GM12878 (cell line): ENCODE measurements around the gene VSIG10L2. TPM values are rescaled to one million over a fixed set of nuclear protein-coding genes. Genes with fewer than 3 reads are reported as not detected.

Source experiments
- ATAC-seq: fragments of 200-7000 bp; cut with Tn5 transposase; 3 replicates; pipeline ENCODE4 v1.9.1; 2020; ENCODE audit warnings: mild to moderate bottlenecking, moderate library complexity
- BruUV-seq: library from RNA; stranded (reverse); fragments of 400-500 nt; replicated peaks from 2 replicates; lab custom pipeline; 2021; lab: Mats Ljungman, UMichigan
- CTCF ChIA-PET: fragments of 300-600 bp; sonication (Branson Sonifier 250); formaldehyde crosslinking; extraction: SDS; loops from one replicate; lab custom pipeline; 2021; ENCODE audit warnings: inconsistent platforms; lab: Yijun Ruan, JAX
- POLR2A ChIA-PET: fragments of 350-600 bp; formaldehyde crosslinking; extraction: SDS; loops from one replicate; lab custom pipeline; 2021; ENCODE audit warnings: inconsistent platforms; lab: Charles Lee
- RAD21 ChIA-PET: fragments of 300-600 bp; sonication (Branson Sonifier 250); formaldehyde crosslinking; loops from one replicate; lab custom pipeline; 2023; ENCODE audit warnings: antibody characterized with exemption; ENCODE audit not compliant: unreplicated experiment; lab: Charles Lee
- SMC1A ChIA-PET: fragments of 300-600 bp; sonication (Branson Sonifier 250); formaldehyde crosslinking; loops from one replicate; lab custom pipeline; 2023; ENCODE audit not compliant: unreplicated experiment, uncharacterized antibody; lab: Charles Lee
- DNase-seq: peaks from one replicate; pipeline ENCODE4 v3.0.0-alpha.2; 2011; ENCODE audit warnings: low read depth, low spot score
- FAIRE-seq: peaks from 3 replicates; lab custom pipeline; 2011; peaks lifted over from hg19 to GRCh38; lab: Jason Lieb, UNC
- H2AFZ ChIP-seq: 2 replicates; pipeline ENCODE4 v1.6.0; 2011; ENCODE audit warnings: low read depth, low read length, control low read depth; ENCODE audit not compliant: control insufficient read depth
- H3K27ac ChIP-seq: 2 replicates; pipeline ENCODE4 v1.5.1; 2011; ENCODE audit warnings: control low read depth; ENCODE audit not compliant: control insufficient read depth, insufficient read depth
- H3K27me3 ChIP-seq, 2 experiments: replicated peaks in 1 of 2; 2 replicates each; pipeline versions ENCODE4 v1.6.0 to v1.6.1; 2011; ENCODE audit warnings: low read length in 1 of 2; ENCODE audit not compliant: control insufficient read depth in 2 of 2, insufficient read depth in 2 of 2
- H3K36me3 ChIP-seq, 2 experiments: 2 replicates each; pipeline ENCODE4 v1.5.1; 2011; ENCODE audit warnings: low read length in 1 of 2; ENCODE audit not compliant: control insufficient read depth in 2 of 2, insufficient read depth in 2 of 2
- H3K4me1 ChIP-seq: 2 replicates; pipeline ENCODE4 v1.6.1; 2011; ENCODE audit warnings: mild to moderate bottlenecking, low read length, moderate library complexity, mixed read lengths; ENCODE audit not compliant: control insufficient read depth, insufficient read depth
- H3K4me2 ChIP-seq: 2 replicates; pipeline ENCODE4 v1.6.0; 2011; ENCODE audit warnings: control low read depth; ENCODE audit not compliant: control insufficient read depth, insufficient read depth
- H3K4me3 ChIP-seq: fragments of 200-600 bp; sonication (generic); 2 replicates; pipeline ENCODE4 v1.5.1; 2016
- H3K79me2 ChIP-seq: 2 replicates; pipeline ENCODE4 v1.6.0; 2011; ENCODE audit warnings: low read length; ENCODE audit not compliant: control insufficient read depth, insufficient read depth
- H3K9ac ChIP-seq: 2 replicates; pipeline ENCODE4 v1.8.0; 2011; ENCODE audit warnings: low read length, control low read depth, mixed read lengths; ENCODE audit not compliant: control insufficient read depth, insufficient read depth
- H3K9me3 ChIP-seq: replicated peaks from 3 replicates; pipeline ENCODE4 v1.5.1; 2011; ENCODE audit warnings: mild to moderate bottlenecking, low read length; ENCODE audit not compliant: control insufficient read depth, insufficient read depth
- H4K20me1 ChIP-seq: 2 replicates; pipeline ENCODE4 v1.6.0; 2011; ENCODE audit not compliant: control insufficient read depth, insufficient read depth
- ATF7 ChIP-seq: fragments of 450-650 bp; IDR thresholded peaks from 2 replicates; pipeline ENCODE4 v1.6.1; 2016; ENCODE audit warnings: low read depth, mild to moderate bottlenecking
- CBX3 ChIP-seq: fragments of 200-600 bp; sonication (generic); IDR thresholded peaks from 2 replicates; pipeline ENCODE4 v1.6.1; 2016; ENCODE audit warnings: low read depth, borderline replicate concordance
- CHD1 ChIP-seq: IDR thresholded peaks from 2 replicates; pipeline ENCODE4 v1.6.1; 2012; ENCODE audit warnings: low read depth, low read length, improper control_type of control experiment
- CREB1 ChIP-seq: IDR thresholded peaks from 2 replicates; pipeline ENCODE4 v1.6.1; 2012; ENCODE audit warnings: low read depth, mild to moderate bottlenecking, inconsistent platforms
- EED ChIP-seq: sonication (generic); IDR thresholded peaks from 2 replicates; pipeline ENCODE4 v1.6.1; 2016; ENCODE audit warnings: antibody characterized with exemption, low read depth
- EGR1 ChIP-seq, 2 experiments: IDR thresholded peaks; 1 replicate in 1 of 2; 2 replicates in 1 of 2; pipeline ENCODE4 v1.6.1; 2011 to 2012; ENCODE audit warnings: low read depth in 2 of 2, low read length in 2 of 2, borderline replicate concordance in 1 of 2, mild to moderate bottlenecking in 1 of 2, moderate library complexity in 1 of 2
- MEF2B ChIP-seq: fragments of 450-650 bp; IDR thresholded peaks from 2 replicates; pipeline ENCODE4 v1.6.1; 2018; ENCODE audit warnings: mild to moderate bottlenecking, moderate library complexity; ENCODE audit not compliant: partially characterized antibody, poor library complexity, severe bottlenecking
- MXI1 ChIP-seq: fragments of 150-350 bp; IDR thresholded peaks from 2 replicates; pipeline ENCODE4 v1.6.1; 2011; ENCODE audit warnings: low read depth, mild to moderate bottlenecking, inconsistent platforms, low read length, improper control_type of control experiment
- NFXL1 ChIP-seq: fragments of 450-650 bp; IDR thresholded peaks from 2 replicates; pipeline ENCODE4 v1.6.1; 2017; ENCODE audit warnings: antibody characterized with exemption, mild to moderate bottlenecking, borderline replicate concordance
- NFYA ChIP-seq: IDR thresholded peaks from 2 replicates; pipeline ENCODE4 v1.6.1; 2011; ENCODE audit warnings: low read depth, mild to moderate bottlenecking, low read length, improper control_type of control experiment, borderline replicate concordance
- NRF1 ChIP-seq: conservative IDR thresholded peaks from 2 replicates; pipeline ENCODE4 v1.6.1; 2011; ENCODE audit warnings: mild to moderate bottlenecking, low read depth, low read length, improper control_type of control experiment
- POLR2A ChIP-seq: IDR thresholded peaks from 2 replicates; pipeline ENCODE4 v1.6.1; 2011; ENCODE audit warnings: low read depth, mild to moderate bottlenecking, low read length
- POLR2AphosphoS2 ChIP-seq: IDR thresholded peaks from 2 replicates; pipeline ENCODE4 v1.6.1; 2011; ENCODE audit warnings: low read depth, mild to moderate bottlenecking, low read length, improper control_type of control experiment, moderate library complexity
- SP1 ChIP-seq: IDR thresholded peaks from one replicate; pipeline ENCODE4 v1.6.1; 2011; ENCODE audit warnings: low read depth, low read length
- STAT1 ChIP-seq: fragments of 450-650 bp; conservative IDR thresholded peaks from 2 replicates; pipeline ENCODE4 v1.6.1; 2014; ENCODE audit warnings: antibody characterized with exemption, mild to moderate bottlenecking
- TCF7 ChIP-seq: IDR thresholded peaks from 2 replicates; pipeline ENCODE4 v1.6.1; 2014; ENCODE audit warnings: antibody characterized with exemption, borderline replicate concordance
- ZNF24 ChIP-seq: fragments of 450-650 bp; IDR thresholded peaks from 2 replicates; pipeline ENCODE4 v1.6.1; 2017; ENCODE audit warnings: antibody characterized with exemption, mild to moderate bottlenecking
- WGBS: methylation state at CpG from one replicate; pipeline ENCODE4 v1.1.6; 2016; ENCODE audit warnings: low lambda C conversion rate; ENCODE audit not compliant: insufficient replicate concordance, insufficient coverage; ENCODE audit errors: missing lambda C conversion rate; 5-methylcytosine and 5-hydroxymethylcytosine counted together
- in situ Hi-C: fragments of 300-500 bp; cut with MboI; formaldehyde crosslinking; loops from 9 replicates; pipeline ENCODE4 v1.14.3; 2018; ENCODE audit warnings: mixed read lengths
- intact Hi-C: fragments of 100-400 bp; cut with micrococcal nuclease; formaldehyde crosslinking; loops from one replicate; pipeline ENCODE4 v1.14.2; 2022; ENCODE audit not compliant: unreplicated experiment
- polyA plus RNA-seq, 11 experiments: library from polyadenylated mRNA; depleted of rRNA in 4 of 11; unstranded in 6 of 11; stranded (reverse) in 5 of 11; fragments of >200 nt; fragmentation: Nextera tagmentation in 4 of 11; fragmentation: Illumina TruSeq in 1 of 11; extraction: Ambion mirVana in 4 of 11; extraction: Trizol in 1 of 11; gene quantifications; 1 replicate in 1 of 11; 2 replicates in 10 of 11; pipeline versions ENCODE4 v1.2.1 to v1.2.3, GENCODE V29; 2011 to 2016; ENCODE audit warnings: inconsistent platforms in 2 of 11, missing spikeins in 2 of 11, low read depth in 1 of 11
- total RNA-seq, 4 experiments: library from RNA; depleted of rRNA in 3 of 4; stranded (reverse); fragments of >200 nt in 3 of 4; fragmentation: Illumina TruSeq in 1 of 4; extraction: Trizol in 1 of 4; gene quantifications; 2 replicates each; pipeline versions ENCODE4 v1.2.1 to v1.2.3, GENCODE V29; 2013 to 2021
- TF ChIP-seq, protein P1 (sequence below): IDR thresholded peaks from 2 replicates; pipeline ENCODE4 v1.6.1; 2011; ENCODE audit warnings: mild to moderate bottlenecking, low read depth, low read length, moderate library complexity; ENCODE audit not compliant: insufficient replicate concordance

VSIG10L2 gene
- total and polyA plus RNA-seq, 10 of the 15 experiments (the other 5 are each of a cell fraction or from before 2014, with no cell fraction given) = 0.02 TPM; not detected in 9

DNA sequence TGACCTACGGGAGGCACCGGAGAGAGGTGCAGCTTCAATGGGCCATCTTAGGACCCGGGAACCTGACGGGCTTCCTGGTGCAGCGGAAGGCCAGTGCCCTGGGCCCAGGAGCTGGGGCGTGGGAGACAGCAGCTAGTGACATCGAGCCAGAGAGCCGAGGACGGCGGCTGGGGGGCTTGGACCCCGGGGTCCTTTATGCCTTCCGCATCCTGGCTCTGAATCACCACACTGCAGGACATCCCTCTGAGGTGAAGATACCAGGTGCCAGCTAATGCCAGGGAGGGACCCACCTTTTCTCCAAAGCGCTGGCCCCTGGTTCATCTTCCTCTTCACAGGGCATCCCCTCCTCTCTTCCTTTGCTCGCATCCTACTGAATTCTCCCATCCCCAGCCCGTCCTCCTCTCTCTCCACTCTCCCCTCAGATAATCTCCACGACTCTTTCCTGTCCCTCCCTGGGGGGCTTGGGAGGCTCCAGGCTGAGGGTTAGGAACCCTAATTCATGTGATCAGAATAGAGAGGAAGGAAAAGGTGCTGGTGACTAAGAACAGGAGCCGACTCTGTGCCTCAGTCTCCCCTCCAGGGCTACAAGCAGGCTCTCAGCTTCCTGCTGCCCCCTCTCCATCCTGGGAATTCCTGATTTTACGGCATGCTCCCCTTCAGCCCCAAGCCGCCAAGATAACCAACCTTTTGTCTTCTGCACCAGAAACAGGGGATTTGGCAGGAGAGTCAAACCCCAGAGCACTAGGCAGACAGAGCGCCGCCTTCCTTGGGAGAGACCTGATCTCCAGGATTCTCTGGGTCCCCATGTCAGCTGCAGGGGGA lies 8.5 kb downstream of the VSIG10L2 start:
- BruUV-seq = no TSS peak
- FAIRE-seq = no peak

DNA sequence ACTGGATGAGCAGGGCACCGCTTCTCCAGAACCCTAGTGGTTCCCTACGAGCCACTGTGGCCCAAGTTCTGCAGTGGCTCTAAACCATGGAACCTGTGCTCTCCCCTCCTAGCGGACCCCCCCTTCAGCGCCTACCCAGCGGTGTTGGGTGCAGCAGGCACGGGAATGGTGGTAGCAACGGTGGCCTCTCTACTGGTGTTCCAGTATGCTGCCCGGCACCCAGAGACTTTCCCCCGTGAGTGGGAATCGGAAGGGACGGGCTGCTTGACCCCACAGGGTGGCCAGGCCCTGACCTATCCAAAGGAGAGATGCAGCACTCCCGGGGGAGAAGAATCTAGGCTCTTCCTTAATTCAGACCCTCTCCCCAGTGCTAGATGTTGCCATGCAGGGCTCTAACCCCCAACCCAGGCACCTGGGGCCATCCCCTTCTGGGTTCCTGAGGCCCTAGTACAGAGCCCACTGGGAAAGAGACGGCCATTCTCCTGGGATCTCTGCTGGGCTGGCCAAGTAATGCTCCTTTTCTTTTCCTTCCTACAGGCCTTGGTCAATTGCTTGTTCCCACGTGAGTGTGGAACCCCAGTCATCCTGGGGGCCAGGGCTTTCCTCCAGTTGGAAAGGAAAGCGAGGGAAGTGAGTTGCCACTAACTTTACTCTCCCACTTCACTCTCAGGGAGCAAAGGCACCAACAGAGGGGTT lies 9.2 kb downstream of the VSIG10L2 start:
- H3K4me2 ChIP-seq = no peak overlapping the region
- no TSS peak for BruUV-seq
- in situ Hi-C loops = no loop called here
- WGBS = 37% methylated on average over 15 of the region's 15 CpGs
- no peaks in the 10 kb centered on the region for H3K4me1 ChIP-seq
- H3K79me2 ChIP-seq = no peaks in the 10 kb centered on the region
- SMC1A ChIA-PET = no interaction called here
- H3K4me3 ChIP-seq = no peak overlapping the region
- no peaks in the 10 kb centered on the region for H4K20me1 ChIP-seq
- CTCF ChIA-PET = no interaction called here
- RAD21 ChIA-PET = no interaction called here
- no peak for ATAC-seq
- intact Hi-C loops = no loop called here
- H3K27ac ChIP-seq = no peak overlapping the region
- no peak overlapping the region for H3K9ac ChIP-seq
- H2AFZ ChIP-seq = no peak overlapping the region
- H3K36me3 ChIP-seq = no peaks in the 10 kb centered on the region
- no peaks in the 10 kb centered on the region; the same call in 2 of the 3 replicates for H3K9me3 ChIP-seq
- DNase-seq = no peak
- FAIRE-seq = no peak
- POLR2A ChIA-PET = no interaction called here
- no peaks in the 10 kb centered on the region for H3K27me3 ChIP-seq
- TF ChIP-seq ZNF24 (no peak), SP1 (no peak), EGR1 (IDR thresholded peaks at IDR 0.05; ENCODE audit: borderline replicate concordance in 1 of 2, low read depth in 2 of 2, low read length in 2 of 2) (no peak), POLR2A (no peak), CBX3 (no peak), POLR2AphosphoS2 (no peak), ATF7 (no peak), MXI1 (no peak), NRF1 (no peak), CHD1 (no peak), CREB1 (no peak), MEF2B (no peak), NFXL1 (no peak), NFYA (no peak), EED (no peak)
- TF ChIP-seq, protein P1, sequence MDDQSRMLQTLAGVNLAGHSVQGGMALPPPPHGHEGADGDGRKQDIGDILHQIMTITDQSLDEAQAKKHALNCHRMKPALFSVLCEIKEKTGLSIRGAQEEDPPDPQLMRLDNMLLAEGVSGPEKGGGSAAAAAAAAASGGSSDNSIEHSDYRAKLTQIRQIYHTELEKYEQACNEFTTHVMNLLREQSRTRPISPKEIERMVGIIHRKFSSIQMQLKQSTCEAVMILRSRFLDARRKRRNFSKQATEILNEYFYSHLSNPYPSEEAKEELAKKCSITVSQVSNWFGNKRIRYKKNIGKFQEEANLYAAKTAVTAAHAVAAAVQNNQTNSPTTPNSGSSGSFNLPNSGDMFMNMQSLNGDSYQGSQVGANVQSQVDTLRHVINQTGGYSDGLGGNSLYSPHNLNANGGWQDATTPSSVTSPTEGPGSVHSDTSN = no peak

More for the DNA sequence above, 8.5 kb downstream of the VSIG10L2 start:
- POLR2A ChIA-PET = no interaction called here
- 54% methylated on average over 20 of the region's 21 CpGs for WGBS
- H3K4me2 ChIP-seq = no peak overlapping the region
- RAD21 ChIA-PET = no interaction called here
- DNase-seq (no peak), ATAC-seq (no peak)
- H4K20me1 ChIP-seq = no peaks in the 10 kb centered on the region
- no peak overlapping the region for H2AFZ ChIP-seq
- H3K27me3 ChIP-seq = no peaks in the 10 kb centered on the region
- in situ Hi-C loops (no loop called here), intact Hi-C loops (no loop called here)
- H3K4me1 ChIP-seq = no peaks in the 10 kb centered on the region
- no peak overlapping the region for H3K4me3 ChIP-seq
- H3K79me2 ChIP-seq = no peaks in the 10 kb centered on the region
- CTCF ChIA-PET = no interaction called here
- H3K9me3 ChIP-seq = no peaks in the 10 kb centered on the region; the same call in 2 of the 3 replicates
- no peak overlapping the region for H3K27ac ChIP-seq
- H3K36me3 ChIP-seq = no peaks in the 10 kb centered on the region
- no peak for TF ChIP-seq STAT1
- TF ChIP-seq TCF7 = no peak
- SMC1A ChIA-PET = no interaction called here
- H3K9ac ChIP-seq = no peak overlapping the region
